Activated CD8-positive, alpha-beta memory T cell treated with anti-CD3 and anti-CD28 coated beads for 1 hour (primary cell): ENCODE results near the gene ITCH.
"Not testable (repeated sequence)": the region's sequence is repeated elsewhere in the genome, so short reads cannot be mapped to it uniquely, and the experiment has no call there.

Source experiments
- DNase-seq, 2 donors: peaks; one replicate each; pipeline ENCODE4 v3.0.0-alpha.2; 2020; ENCODE audit warnings: low read depth in 1 of 2; ENCODE audit errors: extremely low read depth in 1 of 2

Gene ITCH

DNA sequence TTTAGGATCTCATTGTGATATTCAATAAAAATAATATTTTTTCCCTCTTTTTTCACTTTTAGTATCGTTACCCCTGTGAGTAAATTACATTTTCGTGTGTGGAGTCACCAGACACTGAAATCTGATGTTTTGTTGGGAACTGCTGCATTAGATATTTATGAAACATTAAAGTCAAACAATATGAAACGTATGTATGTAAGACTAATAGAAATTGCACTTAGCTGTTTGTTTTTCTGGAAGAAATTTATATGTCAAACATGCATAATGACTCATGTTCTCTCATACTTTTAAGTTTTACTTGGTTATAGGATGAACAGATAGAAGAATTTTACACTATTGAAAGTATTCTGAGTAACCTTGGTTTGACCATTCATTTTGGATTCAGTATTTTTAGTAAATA, 49.4 kb downstream of the ITCH start:
- DNase-seq: no peak

DNA sequence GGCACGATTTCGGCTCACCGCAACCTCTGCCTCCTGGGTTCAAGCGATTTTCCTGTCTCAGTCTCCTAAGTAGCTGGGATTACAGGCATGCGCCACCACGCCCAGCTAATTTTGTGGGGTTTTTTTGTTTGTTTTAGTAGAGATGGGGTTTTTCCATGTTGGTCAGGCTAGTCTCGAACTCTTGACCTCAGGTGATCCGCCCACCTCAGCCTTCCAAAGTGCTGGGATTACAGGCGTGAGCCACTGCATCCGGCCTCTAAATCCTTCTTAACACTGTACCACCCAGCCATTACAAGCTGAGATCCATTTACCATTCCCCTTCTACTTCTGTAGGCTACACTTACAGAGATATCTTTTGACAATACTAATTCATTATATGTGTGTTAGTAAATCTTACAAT, 51.5 kb downstream of the ITCH start:
- not testable (repeated sequence) for DNase-seq

DNA sequence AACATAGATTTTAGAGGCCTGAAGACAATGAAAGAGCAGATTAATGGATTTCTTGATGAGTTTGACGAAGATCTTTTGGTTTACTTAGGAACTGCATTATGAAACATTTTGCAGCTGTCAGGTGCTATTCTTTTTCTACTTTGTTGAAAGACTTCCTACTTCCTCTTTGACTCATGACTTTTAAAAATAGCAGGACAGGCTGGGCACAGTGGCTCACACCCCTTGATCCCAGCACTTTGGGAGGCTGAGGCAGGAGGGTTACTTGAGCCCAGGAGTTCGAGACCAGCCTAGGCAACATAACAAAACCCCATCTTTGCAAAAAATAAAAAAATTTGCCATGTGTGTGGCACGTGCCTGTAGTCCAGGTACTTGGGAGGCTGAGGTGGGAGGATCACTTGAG, 52.0 kb downstream of the ITCH start:
- DNase-seq: no peak

DNA sequence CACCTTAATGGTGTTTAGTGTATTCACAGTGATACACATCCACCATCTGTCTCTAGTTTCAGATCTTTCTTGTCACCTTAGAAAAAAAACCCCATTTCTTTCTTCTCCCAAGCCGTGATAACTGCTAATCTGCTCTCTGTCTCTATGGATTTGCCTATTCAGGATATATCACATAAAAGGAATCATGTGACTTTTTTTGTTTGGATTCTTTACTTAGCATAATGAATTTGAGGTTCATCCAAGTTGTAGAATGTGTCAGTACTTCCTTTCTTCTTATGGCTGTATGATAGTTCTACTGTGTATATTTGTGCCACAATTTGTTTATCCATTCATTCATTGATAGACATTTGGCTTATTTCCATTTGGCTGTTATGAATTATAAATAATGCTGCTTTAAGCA, 57.1 kb downstream of the ITCH start:
- DNase-seq: no peak

DNA sequence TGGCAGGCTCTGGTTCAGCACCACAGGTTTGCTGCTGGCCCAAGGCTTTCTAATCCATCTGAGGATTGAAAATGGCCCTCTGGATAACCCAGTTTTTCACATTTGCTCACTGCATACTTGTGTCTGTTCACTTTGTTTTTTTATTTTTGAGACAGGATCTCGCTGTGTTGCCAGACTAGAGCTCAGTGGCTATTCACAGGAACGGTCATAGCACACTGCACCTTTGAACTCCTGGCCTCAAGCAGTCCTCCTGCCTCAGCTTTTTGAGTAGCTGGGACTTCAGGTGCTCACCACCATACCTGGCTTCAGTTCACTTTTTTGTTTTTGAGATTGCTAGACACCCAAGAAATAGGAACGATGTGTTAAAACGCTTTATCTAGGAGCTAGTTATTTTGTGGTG, 57.9 kb downstream of the ITCH start:
- DNase-seq: no peak

DNA sequence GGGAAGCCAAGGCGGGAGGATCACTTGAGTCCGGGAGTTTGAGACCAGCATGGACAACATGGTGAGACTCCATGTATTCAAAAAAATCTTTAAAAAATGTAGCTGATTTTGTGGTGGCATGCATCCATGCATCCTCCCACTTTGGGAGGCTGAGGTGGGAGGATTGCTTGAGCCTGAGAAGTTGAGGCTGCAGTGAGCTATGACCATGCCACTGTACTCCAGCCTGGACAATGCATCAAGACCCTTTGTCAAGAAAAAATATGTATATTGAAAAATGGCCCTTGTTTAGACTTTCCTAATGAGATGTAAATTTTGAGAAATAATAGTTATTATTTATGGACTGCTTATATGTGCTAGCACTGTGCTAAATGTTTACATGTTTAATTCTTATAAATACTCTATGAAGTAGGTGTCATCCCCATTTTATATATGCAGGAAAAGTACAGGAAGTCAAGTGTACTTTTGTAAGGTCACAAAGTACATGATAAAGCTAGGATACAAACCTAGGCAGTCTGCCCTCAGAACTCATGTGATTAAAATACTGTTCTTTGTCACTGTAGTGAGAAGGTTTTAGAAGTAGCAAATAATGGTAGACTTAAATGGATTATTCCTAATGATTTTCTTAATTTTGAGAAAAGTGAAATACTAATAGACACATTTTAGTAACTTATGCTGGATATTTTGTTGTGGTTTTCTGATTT, 58.8 kb downstream of the ITCH start:
- DNase-seq: no peak

DNA sequence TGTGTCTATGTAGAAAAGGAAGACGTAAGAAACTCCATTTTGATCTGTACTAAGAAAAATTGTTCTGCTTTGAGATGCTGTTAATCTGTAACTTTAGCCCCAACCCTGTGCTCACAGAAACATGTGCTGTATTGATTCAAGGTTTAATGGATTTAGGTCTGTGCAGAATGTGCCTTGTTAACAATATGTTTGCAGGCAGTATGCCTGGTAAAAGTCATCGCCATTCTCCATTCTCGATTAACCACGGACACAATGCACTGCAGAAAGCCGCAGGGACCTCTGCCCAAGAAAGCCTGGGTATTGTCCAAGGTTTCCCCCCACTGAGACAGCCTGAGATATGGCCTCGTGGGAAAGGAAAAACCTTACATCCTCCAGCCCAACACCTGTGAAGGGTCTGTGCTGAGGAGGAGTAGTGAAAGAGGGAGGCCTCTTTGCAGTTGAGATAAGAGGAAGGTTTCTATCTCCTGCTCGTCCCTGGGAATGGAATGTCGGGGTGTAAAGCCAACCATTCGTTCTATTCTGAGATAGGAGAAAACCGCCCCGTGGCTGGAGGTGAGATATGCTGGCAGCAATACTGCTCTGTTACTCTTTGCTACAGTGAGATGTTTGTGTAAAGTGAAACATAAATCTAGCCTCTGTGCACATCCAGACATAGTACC, 62.1 kb downstream of the ITCH start:
- not testable (repeated sequence) for DNase-seq

DNA sequence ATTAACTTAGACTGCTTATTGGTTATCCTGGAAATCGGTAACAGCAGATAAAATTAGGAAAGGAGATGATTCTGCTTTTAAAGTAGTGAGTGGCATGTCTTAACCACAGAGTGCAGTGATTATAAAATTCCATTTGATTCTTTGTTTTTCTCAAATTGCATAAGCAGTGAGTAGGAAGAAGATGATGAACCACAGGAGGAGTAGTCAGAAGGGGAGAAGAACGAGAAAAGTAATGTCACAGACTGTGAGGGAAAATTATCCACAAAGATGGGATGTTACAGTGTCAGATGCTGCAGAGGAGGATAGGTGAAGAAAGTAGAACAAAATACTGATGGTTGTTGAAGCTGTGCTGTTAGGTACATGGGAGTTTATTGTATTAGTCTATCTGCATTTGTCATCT, 63.0 kb downstream of the ITCH start:
- no peak for DNase-seq

DNA sequence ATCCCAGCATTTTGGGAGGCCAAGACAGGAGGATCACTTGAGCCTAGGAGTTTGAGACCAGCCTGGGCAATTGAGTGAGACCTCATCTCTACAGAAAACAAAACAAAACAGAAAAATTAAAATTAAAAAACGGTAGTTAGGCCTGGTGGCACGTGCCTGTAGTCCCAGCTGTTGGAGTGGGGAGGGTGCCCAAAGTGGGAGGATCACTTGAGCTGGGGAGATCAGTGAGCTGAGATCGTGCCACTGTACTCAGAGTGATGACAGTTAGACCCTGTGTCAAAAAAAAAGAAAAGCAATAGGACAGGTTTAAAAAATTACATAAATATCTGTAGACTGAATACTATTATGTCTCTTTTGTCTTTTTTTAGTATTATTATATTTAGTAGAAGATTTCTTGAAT, 64.3 kb downstream of the ITCH start:
- DNase-seq: no peak

DNA sequence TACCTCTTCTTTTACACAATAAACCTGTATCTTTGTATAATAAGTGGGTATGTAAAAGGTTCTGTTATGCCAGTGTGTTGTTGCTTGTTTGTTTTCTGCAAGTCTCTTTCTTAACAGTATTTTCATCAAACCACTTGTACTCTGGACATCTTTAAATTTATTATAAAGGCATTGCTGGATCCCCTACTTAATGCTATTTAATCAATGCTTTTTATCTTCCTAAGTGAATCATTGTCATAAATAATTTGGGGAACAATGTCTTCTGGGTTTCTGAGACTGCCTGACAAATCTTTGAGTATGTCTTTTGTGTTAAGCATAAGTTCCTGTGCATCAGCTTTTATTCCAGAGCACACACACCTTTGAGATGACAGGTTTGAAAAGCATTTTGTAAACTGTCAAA, 64.7 kb downstream of the ITCH start:
- DNase-seq: no peak

DNA sequence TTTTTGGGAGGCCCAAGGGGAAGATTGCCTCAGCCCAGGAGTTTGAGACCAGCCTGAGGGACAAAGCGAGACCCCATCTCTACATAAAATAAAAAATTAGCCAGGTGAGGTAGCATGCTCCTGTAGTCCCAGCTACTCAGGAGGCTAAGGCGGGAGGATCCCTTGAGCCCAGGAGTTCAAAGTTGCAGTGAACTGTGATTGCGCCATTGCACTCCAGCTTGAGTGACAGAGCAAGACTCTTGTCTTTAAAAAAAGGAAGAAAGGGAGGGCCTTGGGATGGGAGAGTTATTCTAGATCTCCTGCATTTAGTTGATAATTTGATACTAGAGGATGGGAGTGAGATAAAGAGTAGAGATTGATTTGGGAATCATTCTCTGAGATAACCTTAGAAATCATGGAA, 68.1 kb downstream of the ITCH start:
- DNase-seq: no peak

DNA sequence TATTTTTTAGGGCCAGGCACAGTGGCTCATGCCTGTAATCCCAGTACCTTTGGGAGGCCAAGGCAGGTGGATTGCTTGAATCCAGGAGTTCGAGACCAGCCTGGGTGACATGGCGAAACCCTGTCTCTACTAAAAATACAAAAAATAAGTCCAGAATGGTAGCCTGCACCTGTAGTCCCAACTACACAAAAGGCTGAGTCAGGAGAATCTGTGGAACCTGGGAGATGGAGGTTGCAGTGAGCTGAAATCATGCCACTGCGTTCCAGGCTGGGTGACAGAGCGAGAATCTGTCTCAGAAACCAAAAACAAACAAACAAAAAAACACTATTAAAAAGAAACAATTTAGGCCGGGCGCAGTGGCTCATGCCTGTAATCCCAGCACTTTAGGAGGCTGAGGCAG, 69.6 kb downstream of the ITCH start:
- not testable (repeated sequence) for DNase-seq

DNA sequence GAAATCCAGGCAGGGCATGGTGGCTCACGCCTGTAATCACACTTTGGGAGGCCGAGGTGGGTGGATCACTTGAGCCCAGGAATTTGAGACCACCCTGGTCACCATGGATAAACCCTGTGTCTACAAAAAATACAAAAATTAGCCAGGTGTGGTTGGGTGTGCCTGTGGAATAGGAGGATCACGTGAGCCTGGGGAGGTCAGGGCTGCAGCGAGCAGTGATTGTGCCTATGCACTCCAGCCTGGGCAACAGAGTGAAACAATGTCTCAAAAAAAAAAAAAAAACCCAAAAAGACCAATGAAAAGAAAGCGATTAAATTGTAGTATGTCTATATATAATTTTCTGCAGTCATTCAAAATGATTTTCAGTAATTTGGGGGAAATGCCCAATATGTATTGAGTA, 70.3 kb downstream of the ITCH start:
- no peak for DNase-seq

DNA sequence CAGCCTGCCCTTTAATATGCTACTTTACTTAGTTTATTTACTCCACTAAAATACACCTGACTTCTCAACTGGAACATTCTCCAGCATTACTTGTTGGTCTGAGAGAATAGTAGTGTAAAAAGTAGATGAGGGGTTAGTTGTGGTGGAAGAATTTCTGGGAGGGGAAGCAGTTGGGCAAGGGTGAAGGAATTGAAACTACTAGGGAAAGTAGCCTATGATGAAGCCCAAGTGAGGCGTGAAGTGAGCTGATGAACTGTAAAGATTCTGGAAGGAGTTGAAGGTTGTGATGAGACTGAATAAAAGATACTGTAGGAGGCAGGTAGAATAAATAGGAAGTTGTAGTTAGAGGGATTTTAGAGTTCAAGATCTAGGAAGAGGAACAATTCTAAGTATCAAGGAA, 72.5 kb downstream of the ITCH start:
- DNase-seq: no peak

DNA sequence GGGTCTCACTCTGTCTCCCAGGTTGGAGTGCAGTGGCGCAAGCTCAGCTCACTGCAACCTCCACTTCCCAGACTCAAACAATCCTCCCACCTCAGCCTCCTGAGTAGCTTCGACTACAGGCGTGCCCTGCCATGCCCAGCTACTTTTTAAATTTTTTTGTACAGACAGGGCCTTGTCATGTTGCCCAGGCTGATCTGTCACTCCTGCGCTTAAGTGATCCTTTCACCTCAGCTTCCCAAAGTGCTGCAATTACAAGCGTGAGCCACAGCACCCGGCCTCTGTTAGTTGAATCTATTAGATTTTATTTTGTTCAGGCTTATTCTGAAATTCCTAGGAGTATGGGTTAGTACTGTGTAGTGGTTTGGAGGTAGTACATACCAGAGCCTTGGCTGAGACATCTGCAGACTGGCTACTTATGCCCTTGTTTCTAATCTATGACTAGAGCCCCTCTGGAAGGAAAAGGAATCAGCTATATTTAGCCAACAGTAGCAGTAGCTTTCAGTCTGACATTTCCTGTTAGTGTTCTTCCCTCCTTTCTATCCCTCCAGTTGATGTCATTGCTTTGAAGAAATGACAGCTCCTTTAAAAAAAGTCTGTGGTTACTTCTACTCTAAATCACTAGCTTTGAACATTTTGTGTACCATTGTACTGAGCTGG, 74.4 kb downstream of the ITCH start:
- DNase-seq: no peak

DNA sequence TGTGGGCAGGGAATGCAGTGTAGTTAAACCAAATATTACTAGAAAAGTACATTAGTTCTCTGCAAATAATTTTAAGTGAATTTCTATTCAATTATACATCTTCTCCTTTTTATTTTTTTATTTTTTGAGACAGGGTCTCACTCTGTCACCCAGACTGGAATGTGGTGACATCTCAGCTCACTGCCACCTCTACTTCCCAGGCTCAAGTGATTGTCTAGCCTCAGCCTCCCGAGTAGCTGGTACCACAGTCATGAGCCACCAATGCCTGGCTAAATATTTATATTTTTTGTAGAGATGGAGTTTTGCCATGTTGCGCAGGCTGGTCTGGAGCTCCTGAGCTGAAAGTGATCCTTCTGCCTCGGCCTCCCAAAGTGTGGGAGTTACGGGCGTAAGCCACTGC, 76.1 kb downstream of the ITCH start:
- no peak for DNase-seq

DNA sequence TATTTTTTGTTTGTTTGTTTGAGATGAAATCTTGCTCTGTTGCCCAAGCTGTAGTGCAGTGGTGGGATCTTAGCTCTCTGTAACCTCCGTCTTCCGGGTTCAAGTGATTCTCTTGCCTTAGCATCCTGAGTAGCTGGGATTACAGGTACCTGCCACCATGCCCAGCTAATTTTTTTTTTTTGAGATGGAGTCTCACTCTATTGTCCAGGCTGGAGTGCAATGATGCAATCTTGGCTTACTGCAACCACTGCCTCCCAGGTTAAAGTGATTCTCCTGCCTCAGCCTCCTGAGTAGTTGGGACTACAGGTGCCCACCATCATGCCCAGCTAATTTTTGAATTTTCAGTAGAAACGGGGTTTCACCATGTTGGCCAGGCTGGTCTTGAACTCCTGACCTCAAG, 78.3 kb downstream of the ITCH start:
- DNase-seq: not testable (repeated sequence)

DNA sequence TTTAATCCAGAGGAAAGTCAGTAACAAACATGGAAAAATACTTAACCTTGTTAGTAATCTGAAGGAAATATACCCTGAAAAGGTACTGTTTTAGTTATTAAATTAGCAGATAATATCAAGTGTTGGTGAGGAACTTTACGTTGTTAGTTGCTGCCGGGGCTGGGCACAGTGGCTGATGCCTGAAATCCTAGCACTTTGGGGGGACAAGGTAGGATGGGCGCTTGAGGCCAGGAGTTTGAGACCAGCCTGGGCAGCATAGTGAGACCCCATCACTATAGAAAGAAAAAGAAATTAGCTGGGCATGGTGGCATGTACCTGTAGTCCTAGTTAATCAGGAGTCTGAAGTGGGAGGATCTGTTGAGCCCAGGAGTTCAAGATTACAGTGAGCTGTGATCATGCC, 80.5 kb downstream of the ITCH start:
- no peak for DNase-seq

DNA sequence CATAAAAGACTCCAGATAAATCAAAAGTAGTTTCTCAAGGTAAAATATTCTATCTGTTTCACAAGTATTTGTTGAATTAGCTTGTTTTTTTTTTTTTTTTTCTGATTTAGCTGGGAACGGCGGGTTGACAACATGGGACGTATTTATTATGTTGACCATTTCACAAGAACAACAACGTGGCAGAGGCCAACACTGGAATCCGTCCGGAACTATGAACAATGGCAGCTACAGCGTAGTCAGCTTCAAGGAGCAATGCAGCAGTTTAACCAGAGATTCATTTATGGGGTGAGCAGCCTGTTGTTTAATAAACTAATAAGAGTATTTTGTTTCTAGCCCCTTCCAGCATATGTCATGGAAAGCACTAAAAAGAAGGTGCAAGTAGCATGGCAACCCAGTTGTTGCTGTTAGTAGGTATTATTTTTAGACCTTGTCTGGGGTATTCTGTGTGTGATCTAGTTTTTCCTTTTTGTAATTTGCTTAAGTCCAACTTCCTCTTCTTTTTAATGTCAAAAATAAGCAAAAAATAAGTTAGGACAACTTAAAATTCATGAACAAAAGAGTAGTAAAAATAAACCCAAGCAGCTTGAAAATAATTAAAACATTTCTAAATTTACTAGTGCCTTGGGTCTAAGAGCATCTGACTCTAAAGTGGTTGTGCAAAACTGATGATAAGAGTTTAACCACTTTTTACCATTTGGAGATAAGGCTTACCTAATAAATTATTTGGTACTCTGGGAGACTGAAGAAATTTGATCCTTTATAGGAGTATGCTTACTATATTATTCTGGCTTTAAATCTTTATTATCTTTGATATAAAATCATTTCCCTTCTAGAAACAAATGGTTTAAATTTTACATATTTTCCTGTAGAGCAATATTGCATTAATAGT, 82.3 kb downstream of the ITCH start:
- no peak for DNase-seq

DNA sequence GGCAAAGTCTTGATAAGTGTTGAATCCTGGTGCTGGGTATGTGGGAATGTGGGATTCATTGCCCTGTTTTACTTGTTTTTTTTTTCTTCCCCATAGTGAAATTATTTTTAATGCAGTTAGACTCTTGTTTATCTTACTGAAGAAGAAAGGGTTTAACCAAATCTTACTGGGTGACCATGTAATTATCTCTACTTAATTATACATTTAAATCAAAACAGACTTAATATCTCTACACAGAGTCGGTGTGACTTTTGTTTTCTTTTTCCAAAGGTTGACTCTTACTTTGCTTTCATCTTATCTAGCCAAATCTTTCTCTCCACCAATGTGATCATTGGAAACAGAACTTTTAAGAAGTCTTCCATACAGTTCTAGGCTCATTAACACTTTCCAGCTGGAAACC, 85.4 kb downstream of the ITCH start:
- DNase-seq: no peak
